GM04503 (cell line): ENCODE results near the gene ARID5A.
A peak's percentile ranks its signal among the peaks of the same experiment; 100 is the strongest.
"Not testable (repeated sequence)": the region's sequence is repeated elsewhere in the genome, so short reads cannot be mapped to it uniquely, and the experiment has no call there.

Source experiments
- DNase-seq: peaks from one replicate; pipeline ENCODE4 v3.0.0-alpha.2; 2012; ENCODE audit warnings: low read depth

Gene ARID5A

DNA sequence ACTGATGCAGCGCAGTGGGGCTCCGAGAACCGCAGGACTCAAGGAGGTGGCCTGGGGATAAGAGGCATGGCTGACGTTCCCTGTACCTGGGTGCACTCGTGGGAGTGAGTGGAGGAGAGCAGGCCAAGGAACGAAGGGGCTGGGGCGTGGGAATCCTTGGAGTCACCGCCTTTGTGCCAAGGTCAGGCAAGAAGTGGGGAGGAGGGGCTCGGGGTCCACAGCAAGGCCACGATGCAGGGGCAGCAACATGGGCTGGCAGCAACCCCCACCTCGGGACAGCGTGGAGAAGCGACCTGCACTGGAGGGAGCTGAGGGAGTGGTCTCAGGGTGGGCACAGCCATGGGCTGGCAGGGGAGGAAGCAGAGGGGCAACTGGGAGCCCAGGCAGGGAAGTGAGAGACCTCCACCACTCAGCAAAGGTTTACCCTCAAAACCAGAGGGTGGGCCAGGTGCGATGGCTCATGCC is 18.6 kb downstream of the ARID5A start:
- no peak for DNase-seq

DNA sequence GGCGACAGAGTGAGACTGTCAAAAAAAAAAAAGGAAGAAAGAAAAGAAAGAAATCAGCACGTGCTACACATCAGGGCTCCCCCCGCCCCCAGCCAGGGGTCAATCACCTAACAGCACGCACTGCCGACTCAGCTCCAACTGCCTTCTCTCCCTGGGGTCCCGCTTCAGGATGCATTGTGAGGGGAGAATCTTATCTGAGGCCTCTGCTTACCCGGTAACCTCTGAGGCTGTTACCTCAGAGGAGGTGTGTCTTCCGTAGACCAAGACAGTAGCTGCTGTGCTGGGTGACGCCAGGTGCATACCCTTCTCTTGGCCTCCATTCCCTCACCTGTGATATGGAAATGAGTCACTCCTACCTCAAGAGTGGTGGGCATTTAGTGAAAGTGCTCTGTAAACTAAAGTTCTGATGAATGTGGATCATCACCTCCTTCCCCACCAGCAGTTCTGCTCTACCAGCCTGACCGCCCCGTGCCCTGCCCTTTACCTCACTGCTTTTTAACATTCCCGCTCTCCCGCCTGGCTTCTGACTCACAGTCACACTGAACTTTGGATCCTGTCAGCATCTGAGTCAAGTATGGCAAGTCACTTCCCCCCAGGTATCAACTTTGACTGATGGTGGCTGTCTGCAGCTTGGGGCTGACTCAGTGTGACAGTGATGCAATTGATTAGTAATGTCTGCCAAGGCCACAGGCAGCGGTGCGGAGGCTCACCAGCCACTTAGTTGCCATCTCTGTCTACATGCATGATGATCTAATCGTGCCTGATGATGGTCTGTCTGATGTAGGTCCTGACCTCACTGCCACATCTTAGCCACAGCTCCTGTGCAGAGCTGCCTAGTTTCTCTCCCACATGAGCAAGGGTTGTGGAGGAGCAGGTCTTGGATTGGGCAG is 20.1 kb downstream of the ARID5A start:
- DNase-seq, result no peak

DNA sequence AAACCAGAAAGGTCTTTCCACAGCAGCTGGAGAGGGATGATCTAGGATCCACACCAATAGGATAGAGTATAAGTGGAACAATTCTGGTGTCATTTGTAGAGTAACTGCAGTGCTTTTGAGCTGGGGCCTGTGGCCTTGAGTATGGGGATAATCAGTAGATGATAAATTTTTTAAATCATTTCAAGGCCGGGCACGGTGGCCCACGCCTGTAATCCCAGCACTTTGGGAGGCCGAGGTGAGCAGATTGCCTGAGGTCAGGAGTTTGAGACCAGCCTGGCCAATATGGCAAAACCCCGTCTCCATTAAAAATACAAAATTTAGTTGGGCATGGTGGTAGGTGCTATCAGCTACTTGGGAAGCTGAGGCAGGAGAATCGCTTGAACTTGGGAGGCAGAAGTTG is 20.9 kb downstream of the ARID5A start:
- DNase-seq, result not testable (repeated sequence)

DNA sequence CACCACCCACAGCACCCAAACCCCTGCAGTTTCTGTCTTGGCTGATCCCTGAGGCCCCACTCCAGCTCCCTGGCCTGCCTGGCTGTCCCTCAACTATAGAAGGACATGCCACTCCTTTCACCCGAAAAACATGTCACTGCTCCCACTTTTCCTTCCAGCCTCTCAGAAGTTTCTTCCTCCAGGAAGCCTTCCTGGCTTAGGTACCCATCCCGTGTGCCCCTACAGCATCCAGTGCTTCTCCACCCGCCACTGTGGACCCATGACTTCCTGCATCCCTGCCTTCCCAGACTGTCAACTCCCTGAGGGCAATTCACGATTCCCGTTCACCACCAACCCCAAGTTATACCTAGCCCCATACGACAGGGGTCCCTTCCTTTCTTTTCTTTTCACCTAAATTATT is 21.5 kb downstream of the ARID5A start:
- no peak for DNase-seq

DNA sequence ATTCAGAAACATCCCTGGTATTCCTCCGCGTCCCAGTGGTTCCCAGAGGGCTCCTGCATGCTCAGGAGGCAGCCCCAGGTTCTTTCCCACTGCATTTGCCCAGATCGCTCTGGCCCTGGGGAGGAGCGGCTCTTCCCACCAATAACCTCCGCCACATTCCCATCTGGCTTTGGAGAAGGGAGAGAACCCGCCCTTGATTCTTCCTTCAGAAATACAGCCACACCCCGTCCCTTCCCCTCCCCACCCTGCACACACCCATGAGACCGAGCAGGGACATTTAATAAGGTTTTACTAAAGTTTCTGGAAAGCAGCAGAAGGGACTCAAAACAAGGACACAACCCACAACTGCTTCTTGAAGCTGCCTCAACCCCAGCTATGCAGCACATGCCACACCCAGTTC is 21.9 kb downstream of the ARID5A start:
- no peak for DNase-seq

DNA sequence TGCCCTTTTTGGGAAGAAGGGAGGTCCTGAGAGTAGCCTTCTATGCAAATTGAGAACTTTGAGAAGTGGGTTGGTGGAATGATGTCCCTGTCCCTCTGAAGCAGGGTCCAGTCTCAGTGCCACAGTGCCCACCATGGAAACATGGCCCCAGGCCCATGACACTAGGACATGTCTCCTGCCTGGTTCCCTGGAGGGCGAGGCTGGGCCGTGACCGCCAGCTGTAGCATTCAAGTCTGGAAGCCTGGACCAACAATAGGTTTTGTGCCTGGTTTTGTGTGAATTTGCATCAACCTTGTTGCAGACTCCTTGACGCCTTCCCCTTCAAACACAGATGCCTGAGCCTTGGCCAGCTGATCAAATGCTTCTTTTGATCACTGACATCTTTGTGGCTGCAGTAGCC is 27.5 kb downstream of the ARID5A start:
- no peak for DNase-seq

DNA sequence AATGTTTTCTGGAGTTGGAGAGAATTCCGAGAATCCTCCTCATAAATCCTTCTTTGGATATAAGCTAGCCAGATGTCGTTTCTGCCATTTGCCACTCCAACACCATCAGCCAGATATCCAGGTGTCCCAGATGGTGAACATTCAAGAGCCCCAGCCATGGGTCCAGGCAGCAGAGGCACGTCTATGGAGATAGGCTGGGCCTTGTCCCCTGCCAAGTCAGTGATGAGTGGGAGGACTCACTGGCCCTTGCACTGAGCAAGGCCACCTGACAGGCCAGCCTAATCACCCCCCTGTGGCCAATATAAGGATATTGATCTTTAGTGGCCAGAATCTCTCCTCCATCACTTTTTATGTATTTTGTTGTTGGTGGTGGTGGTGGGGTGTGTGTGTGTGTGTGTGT is 28.0 kb downstream of the ARID5A start:
- DNase-seq, result no peak

DNA sequence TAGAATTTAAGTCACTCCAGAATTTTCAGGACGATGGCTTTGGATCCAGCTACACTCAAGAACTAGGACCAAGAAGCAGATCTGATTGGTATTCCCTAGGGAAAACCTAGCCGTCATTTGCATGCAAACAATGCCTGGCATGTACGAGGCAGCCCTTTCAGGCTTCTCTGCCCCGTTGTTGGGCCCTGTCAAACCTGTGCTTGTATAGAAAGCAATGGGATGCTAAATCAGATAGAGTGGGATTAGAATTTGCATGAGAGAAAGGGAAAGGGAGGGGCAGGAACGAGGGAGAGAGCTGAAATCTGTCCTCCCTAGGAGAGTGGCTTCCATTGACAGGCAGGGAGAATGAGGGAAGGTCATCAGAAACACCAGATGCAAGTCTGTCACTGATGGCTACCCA is 28.6 kb downstream of the ARID5A start:
- DNase-seq, result no peak

DNA sequence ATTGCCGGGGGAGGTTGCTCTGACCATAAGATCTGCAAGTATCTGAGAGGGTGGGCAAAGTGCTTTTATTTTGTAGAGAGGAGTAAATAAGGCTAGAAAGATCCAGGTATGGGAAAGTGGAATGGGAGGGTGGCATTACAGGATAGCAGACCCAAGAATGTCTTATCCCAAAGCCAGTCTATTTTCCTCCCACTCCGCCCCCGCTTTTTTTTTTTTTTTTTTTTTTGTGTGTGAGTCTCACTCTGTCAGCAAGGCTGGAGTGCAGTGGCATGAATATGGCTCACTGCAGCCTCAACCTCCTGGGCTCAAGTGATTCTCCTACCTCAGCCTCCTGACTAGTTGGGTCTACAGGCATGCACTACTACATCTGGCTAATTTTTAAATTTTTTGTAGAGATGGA is 31.5 kb downstream of the ARID5A start:
- no peak for DNase-seq

DNA sequence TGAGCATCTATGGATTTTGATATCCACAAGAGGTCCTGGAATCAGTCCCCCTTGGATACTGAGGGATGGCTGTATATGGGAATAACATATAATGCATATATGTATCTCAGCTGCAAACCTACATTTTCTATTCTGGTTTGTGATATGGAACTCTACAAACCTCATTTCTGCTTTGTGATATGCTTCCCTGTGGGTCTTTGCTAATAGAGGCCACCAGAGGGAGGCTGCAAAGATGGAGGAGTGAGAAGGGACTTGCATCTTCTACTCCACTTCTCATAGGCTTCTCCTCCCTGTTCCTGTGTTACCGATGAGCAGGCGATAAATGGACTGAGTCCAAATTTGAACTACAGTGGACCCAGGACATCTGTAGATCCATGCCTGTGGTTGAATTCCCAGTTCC is 37.8 kb downstream of the ARID5A start:
- no peak for DNase-seq

DNA sequence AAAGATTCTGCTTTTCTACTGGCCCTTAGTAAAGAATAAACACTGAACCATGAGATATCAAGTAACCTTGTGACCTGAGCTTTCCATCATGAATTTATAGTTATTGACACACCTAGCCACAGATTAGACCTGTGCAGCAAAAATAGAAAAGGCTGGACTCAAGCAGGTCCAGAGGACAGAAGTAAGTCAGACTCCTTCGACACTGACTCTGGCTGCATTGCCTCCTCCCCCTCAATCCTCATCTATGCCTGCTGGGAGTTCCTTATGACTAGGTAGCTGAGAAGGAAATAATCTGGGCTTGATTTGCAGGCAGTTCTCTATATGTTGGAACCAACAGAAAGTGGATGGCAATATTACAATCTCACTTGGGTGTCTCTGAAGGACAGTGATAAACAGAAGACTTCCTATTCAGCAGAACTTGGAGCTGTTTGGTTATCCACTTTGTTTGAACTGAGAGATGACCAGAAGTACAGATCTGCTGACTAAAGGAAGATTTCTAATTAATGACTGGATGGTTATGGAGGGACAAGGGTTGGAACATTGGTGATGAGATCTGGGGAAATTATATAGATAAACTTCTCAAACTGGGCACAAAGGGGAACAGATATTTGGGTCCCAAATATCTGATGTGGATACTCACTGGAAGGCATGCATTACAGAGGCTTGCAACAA is 39.4 kb downstream of the ARID5A start:
- no peak for DNase-seq

DNA sequence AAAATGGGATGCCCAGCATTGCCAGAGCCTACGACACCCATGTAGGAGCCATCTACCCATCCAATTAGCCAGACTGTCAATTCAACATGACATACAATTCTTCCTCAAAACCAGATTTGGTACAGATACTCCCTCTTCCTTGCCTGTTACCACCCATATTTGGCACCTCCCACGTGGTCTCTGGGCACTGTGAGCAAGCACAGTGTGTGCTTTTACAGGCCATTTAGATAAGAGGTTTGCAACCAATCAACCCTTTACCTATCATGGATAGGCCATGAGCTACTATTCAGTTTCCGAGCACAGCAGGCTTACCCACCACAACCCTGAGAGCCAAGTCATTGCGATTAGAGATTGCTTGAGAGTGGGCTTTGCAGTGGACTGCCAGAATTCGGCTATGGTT is 40.9 kb downstream of the ARID5A start:
- DNase-seq, result no peak

DNA sequence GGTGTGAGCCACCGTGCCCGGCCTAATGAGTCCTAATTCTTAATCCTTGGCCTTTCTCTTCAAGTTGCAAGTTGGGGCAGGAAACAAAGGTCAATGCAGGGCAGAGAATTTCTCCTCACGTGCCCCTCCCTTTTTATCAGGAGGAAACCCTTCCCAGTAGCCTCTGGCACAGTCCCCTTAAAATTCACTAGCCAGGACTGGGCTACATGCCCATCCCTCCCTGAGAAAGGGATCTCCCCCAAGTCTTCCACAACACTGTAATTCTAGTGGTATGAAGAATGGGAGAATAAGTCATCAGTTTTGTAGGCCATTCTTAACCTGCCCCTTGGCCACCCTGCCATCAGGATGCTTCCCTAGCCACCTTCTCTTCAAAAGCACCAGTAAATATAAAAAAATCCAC is 42.2 kb downstream of the ARID5A start:
- no peak for DNase-seq

DNA sequence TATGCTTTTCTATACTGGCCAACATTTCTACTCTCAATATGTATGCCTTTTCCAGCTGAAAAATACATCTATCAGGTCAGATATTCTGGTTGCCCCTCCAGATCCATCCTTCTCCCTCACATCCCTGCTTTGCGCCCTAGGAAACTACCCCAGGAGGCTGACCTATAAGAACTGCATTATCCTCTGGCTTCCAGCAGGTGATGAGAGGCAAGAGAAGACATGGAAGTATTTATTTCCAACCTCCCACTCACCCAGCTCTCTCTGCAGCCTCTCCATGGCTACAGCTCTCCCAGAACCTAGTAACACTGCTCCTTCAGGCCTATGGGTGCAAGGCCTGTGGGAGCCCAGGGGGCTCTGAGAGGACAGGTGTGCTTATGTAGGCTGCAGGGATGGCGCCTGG is 42.9 kb downstream of the ARID5A start:
- no peak for DNase-seq

DNA sequence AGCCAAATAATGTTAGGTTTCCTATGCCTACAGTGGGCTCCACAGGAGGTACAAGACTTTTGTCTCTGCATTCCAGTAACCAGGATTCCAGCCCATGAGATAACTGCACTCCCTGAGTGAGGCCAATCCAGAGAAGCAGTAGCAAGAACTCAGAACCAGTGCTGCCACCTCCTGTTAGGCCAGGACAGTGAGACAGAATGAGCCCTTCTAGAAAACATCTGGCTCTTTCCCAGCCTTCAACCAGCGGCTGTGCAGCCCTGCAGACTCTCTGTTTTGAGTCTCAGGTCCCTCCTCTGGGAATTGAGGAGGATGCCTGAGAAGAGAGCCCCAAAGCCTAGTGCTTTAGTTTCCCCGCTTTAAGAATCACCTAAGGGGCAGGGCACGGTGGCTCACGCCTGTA is 44.2 kb downstream of the ARID5A start:
- DNase-seq, result peak; percentile 17

DNA sequence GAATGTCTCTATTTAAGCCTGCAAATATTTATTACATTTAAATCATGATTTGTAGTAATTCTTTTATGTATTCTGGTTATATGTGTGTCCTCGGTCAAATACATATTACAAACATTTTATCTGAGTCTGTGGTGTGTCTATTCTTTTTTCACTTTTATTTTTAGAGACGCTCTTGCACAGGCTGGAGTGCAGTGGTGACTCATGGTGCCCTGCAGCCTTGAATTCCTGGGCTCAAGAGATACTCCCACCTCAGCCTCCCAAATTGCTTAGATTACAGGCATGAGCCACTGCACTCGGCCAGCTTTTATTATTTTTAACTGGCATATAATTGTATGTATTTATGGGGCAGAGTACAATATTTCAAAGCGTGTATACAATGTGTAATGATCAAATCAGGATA is 47.5 kb downstream of the ARID5A start:
- no peak for DNase-seq

DNA sequence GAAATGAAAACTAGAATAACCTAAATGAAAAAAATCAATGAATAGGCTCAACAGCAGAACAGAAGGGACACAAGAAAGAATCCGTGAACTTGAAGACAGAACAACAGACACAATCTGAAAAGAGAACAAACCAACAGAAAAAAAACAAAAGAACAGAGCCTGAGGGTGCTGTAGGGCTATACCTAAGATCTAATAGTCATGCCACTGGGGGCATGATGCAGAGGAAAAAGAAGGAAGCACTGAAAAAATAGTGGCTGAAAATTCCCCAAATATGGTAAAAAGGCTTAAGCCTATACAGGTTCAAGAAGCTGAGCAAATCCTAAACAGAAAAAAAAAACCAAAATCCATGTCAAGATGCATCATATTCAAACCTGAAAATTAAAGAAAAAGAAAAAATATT is 51.3 kb downstream of the ARID5A start:
- no peak for DNase-seq

DNA sequence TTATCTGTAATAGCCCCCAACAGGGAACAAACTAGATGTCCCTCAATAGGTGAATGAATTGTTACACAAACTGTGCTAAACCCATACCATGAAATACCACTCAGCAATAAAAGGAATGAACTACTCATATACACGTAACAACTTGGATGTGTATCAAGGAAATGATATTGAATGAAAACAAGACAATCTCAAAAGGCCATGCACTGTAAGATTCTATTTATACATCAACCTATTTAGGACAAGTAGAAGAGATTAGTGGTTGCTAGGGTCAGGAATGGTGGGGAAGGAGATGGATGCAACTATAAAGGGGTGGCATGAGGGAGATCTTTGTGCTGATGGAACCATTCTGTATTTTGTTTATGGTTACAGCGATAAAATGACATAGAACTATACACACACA is 54.5 kb downstream of the ARID5A start:
- DNase-seq, result no peak

DNA sequence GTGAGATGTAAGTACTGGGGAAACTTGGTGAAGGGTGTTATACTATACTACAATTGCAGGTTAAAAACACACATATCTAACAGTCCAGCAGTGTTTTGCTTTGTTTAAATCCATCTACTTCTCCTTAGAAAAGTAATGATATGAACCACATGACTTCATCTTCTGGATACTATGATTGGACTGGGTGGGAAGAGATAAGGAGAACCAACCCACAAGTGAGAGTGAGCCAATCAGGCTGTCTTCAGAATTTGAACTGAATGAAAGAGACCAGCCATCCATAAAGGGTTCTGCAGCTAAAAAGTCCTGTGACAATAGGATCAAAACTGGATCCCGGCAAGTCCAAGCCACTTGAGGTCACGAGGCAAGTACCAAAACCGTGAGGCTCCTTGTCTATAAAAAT is 54.9 kb downstream of the ARID5A start:
- no peak for DNase-seq

DNA sequence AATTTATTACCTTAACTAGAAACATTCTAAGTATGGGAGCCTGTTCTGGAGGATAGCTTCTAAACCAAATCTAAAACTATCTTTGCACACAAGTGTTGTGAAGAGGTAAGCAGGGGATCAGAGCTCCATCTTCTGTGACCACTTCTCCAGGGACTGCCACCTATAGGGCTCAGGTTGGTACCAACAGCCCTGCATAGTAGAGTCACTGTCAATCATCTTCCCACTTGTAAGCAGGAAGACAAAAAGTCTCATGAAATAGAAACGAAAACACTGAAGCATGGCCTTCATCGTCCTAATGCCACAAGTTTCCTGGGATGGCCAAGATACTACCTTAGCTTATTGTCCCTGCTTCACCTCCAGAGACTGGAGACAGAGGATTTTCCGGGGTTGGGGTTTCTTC is 57.7 kb downstream of the ARID5A start:
- DNase-seq, result no peak

DNA sequence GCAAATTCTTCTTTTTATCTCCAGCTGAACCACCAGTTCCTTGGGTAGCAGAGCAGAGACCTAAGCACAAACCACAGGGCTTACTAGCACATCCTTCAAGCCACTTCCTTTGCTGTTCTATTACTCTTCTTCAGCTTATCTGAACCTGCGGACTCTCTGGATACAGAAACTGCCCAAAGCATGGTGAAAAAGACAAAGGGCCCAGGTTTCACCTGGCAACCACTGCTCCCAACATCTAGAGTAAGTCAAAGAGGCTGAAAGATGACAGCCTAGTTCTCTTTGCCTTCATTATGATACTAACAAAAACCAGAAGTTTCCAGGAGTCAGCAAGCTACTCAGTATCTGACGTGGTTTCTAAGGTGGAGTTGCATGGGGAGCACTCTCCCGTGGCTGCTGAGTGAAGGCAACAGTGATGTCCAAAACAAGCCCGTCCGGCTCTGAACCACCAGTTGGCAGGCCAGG is 58.2 kb downstream of the ARID5A start:
- DNase-seq, result no peak

DNA sequence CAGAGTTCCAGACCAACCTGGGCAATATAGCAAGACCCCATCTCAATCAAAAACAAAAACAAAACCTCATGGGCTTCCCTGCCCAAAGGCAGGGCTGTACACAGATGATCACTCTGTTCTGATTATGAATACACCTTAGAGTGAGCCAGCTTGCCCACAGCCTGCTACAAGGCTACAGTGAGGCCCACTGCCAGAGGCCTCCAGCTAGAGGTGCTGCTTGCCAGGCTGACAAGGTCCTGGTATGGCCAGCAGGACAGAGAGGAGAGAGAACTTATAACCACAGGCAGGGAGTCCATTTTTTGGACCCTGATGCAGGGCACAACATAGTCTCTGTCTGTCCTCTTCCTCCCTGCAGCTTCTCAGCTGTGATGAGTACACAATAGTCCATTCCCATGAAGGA is 60.0 kb downstream of the ARID5A start:
- no peak for DNase-seq

DNA sequence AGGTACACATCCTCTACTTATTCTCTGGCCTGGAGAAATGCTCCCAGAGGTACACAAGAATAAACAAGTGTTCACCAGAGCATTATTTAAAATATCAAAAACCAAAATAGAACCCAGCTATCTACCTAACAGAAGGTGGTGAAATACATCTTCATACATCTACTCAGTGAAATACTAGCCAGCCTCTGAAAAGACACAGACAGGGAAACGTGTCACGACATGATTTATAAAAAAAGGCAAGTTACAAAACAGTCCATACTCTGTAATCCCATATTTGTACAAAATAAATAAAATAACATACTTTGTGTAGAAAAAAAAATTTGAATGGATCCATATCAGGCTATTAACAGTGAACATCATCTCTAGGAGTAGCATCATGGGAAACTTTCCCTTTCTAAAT is 63.4 kb downstream of the ARID5A start:
- no peak for DNase-seq
